GM19438 (cell line): ENCODE measurements around the gene NTSR2.
"Not testable (repeated sequence)": the region's sequence is repeated elsewhere in the genome, so short reads cannot be mapped to it uniquely, and the experiment has no call there.

Experiments
- ATAC-seq: cut with Tn5 transposase; IDR thresholded peaks from one replicate; pipeline ENCODE4 v1.9.1; 2021; ENCODE audit warnings: low read depth; ENCODE audit not compliant: unreplicated experiment

The NTSR2 gene

DNA sequence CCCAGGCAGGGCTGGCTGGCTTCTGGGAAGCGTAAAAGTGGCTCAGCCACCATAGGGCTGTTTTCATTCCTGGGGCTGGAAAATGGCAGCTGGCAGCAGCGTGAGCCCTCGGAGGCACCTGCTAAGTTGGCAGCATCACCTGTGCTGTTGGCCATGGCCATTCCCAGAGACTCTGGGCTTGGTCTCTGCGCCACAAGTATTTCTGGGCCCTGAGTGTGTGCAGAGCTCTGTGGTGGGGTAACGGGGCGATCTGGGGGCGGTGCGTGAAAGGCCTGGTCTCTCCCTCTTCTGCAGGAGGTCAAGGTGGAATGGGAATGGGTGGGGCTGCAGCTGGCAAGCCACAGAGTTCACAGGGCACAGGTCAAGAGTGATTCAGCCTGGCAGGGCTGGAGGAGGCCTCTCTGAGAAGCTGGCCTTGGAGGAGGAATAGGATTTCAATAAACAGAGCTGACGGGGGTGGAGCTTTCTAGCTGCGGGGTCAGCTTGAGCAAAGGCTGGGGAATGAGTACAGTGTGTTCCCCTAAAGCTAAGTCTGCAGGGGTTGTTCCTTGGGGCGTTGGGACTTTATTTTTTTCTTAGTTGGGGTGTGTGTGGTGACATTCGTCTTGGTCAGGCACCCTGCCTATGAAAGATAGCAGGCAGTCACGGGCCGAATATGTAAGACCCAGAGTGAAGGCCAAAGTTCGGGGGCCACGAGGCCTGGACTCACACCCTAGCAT is 10.3 kb upstream of the NTSR2 start:
- no peak for ATAC-seq

DNA sequence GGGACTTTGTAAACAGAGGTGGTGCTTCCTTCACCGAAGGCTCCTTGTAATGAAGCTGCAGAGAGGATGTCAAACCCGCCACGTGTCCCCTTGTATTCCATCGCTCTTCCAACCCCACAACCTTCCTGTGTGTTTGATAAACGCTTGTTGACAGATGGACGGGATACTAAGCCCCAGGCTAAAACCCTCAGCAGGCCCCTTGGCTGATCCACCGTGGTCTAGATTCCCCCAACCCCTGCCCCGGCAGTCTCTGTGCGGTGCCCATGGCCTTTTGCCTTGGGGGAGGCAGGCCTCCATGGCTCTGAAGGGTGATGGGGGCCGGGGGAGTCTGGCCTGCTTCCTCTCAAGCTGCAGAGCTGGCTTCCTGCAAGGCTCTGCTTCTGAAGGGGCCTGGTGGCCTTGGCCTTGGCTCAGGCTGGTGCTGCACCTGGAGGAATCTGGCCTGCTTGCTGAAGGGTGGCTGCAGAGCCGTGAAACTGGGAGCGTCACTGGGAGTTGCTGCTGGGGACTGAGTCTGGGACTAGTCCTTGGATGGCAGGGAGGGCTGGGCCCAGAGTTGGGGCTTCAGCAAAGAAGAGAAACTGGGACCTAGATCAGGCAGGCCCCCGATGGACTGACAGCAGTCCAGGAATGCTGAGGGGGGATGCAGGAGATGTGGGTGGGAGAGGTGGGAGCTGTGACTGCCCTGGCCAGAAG is 9.6 kb upstream of the NTSR2 start:
- ATAC-seq: no peak

DNA sequence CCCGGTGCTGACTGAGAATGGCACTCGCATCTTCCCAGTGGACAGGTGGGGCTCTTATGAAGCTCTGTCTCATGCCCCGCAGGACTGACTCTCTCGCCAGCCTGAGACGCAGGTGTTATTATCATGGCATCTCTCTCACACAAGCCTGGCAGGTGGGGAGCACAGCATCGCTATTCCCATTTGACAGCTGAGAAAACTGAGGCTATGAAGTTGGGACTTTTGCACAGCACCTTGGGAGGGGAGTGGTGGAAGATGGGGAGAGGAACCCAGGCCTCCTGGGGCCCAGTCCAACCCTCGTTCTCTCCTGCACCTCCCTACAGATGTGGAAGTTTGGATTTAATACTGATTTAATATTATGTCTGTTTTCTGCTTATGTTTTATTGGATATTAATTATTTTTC is 9.0 kb upstream of the NTSR2 start:
- ATAC-seq: no peak

DNA sequence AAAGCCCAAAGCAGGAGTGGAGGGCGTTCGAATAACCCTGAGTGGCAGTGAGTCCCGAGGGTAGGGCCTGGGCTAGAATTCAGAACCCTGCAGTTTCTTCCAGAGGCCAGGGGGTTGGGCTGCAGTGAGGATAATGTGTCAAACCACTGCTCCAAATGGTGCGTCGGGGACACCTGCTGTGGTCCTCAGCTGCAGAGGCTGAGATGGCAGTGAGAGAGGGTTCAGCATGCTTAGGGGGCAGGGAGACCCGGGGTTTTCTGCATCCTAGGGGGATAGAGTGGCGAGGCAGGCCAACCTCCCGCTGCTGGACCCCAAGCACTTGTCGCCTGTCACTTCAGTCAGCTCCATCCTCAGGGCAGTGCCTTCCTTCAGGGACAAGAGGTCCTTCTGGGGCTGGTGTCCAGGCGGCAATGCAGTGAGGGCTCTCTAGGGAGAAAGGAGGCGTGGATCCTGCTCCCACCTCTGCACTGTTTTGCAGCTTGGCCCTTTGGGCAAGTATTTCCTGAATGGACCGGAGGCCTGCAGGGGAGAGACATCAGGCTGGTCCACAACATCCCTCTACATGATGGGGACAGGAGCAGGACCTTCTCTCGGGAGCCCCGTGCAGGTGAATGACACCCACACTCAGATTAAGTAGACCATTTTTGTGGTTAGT is 8.4 kb upstream of the NTSR2 start:
- ATAC-seq: no peak

DNA sequence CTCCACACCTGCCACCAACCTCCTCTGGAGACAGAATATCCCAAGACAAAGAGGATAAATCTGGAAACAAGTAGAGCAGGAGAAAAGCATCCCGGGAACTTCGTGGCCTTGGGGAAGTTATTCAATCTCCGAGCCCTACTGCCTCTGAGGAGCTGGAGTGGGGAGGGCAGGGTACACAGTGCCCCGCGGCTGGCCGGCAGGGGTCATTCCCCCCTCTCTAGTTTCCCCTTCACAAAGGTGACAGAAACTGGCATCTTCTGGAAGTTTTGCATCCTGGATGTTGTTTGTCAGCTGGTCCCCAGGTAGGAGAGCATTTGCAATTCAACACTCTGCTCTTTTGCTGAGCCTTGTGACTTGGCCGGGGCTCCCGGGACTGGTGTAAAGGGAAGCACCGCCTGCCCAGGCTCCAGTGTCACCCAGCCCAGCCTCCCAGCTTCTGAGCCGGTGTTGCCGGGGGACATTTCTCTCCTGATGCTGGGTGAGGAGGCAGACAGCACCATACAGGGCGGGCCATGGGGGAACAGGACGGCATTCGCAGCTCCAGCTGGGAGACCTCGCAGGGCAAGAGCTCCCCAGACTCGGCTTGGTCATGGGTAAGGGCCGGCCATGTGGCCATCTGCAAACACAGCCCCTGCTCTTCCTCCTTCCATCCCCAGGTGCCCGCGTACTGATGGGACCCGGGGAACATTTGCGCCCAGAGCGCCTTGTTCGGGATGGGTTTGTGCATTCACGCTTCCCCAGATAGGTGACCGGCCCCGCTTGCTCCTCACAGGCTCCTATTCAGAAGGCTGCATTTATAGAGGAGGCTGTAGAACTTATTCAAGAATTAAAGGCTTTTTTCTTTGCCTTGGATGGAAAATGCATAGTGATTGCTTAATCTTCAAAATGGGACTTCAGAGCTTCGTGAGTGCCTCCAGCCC is 7.4 kb upstream of the NTSR2 start:
- ATAC-seq: no peak

DNA sequence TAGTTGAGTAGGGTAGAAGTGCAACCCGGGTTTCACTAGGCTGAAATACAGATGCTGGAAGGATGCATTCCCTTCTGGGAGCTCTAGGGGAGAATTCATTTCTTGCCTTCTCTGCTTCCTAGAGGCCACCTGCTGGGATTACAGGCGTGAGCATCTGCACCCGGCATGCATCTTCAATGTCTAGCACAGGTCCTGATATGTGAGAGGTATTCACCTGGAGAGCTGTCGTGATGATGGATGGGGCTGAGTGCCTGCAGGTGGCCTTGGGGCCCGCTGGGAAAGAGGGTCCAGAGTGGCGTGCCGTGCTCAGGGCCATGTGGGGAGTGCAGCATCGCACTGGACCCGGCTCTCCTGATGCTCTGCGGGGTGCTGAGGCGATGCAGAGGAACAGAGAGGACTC is 6.6 kb upstream of the NTSR2 start:
- no peak for ATAC-seq

DNA sequence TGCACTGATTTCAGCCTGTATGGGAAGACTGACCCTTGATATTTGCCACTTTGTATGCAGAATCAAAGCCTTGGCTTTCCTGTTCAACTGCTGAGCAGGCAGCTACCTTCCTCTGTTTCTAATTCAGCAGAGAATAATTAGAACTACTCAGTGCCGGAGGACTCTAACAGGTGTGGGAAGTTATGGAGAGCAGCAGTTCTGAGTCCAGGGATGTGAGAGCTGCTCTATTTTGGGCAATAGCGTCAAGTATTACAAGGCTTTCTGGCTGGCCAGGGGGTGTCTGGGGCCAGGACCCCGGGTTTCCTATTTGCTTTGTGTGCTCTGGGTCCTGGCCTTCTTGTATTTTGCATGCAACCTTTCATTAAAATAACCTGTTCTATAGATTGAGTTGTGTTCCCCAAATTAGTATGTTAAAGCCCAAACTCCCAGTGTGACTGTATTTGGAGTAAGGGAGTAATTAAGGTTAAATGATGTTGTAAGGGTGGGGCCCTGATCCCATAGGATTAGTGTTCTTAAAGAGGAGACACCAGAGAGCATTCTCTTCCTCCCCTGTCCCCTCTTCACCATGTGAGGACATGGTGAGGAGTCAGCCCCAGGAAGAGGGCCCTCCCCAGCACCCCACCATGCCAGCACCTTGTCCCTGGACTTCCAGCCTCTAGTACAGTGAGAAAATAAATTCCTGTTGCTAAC is 5.6 kb upstream of the NTSR2 start:
- ATAC-seq: no peak

DNA sequence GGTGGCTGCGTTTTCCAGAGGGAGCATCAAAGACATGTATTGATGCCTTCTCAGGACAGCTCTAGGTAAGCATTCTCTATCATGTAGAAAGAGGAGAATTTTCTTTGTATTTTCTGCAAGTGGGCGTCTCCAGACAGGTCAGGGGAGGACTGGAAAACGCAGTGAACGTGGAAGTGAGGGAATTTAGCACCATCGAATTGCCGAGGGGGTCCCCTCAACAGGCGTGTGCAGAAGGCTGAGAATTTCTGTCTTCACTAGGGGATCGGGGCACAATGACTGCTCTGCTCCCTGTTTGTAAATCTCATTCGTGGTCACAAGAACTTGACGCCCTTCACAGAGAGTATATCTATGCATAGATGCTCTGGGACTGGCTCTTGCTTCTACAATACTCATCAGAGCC is 5.0 kb upstream of the NTSR2 start:
- ATAC-seq: no peak

DNA sequence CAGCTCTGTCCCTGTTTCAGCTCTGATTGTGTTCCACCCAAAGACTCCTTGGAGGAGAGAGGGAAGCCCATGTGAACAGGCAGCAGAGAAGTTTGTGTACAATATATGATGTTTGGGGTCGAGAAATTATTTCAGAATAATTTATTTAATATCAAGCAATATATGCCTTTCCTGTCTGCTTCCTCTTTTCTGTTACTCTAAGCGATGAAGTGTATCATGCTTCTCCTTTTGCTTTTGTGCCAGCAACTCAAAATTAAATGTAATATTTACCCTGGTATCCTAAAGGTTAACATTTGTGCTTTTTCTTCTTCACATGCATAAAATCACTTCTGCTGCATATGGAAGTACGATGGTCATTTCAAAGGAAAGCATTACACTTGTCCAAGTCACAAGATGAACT is 2.4 kb upstream of the NTSR2 start:
- ATAC-seq: no peak

DNA sequence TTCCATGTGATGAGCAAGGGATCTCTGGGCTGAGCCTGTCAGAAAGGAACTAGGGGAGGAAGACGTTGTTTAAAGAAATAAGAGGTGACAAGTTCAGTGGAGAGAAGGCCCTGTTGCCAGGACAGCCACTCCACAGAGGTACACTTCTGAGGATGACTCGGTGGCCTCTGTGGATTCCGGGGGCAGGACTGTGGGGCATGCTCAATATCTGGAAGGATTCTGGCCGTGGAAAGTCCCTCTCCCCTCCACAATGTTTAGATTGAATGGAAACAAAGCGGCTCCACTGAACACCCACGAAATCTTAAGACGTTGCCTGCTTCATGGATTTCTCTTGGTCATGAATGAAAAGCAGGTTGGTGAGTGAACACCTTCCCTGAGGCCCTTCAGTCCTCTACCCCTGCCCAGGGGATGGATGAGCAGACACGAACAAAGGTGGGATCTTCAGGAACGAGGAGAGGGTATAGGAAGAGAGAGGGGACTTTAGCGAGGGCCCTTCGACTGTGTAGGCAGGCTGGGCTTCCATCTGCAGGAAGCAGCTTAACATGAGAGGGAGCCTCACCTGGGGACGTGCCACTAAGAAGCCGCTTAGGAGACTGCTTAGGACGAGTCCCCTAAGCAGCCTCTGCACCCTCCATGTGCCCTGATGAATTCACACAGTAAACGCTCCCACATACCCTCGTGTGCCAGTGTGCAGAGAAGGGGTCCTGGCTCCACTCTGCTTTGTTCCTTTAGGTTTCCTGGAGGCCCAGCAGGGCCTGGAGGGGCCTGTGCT is 1.9 kb downstream of the NTSR2 start:
- ATAC-seq: no peak

DNA sequence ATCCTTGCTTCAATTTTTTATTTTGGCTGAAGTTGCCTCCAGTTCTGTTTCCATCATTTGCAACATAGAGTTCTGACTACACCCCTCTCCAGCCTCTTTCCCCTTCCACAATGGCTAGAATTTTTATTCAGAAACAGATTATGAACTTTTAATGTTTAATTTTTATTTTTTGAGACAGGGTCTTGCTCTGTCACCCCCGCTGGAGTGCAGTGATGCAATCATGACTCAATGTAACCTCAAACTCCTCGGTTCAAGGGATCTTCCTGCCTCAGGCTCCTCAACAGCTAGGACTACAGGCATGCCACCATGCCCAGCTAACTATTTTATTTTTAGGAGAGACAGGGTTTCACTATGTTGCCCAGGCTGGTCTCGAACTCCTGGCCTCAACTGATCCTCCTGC is 2.8 kb downstream of the NTSR2 start:
- no peak for ATAC-seq

DNA sequence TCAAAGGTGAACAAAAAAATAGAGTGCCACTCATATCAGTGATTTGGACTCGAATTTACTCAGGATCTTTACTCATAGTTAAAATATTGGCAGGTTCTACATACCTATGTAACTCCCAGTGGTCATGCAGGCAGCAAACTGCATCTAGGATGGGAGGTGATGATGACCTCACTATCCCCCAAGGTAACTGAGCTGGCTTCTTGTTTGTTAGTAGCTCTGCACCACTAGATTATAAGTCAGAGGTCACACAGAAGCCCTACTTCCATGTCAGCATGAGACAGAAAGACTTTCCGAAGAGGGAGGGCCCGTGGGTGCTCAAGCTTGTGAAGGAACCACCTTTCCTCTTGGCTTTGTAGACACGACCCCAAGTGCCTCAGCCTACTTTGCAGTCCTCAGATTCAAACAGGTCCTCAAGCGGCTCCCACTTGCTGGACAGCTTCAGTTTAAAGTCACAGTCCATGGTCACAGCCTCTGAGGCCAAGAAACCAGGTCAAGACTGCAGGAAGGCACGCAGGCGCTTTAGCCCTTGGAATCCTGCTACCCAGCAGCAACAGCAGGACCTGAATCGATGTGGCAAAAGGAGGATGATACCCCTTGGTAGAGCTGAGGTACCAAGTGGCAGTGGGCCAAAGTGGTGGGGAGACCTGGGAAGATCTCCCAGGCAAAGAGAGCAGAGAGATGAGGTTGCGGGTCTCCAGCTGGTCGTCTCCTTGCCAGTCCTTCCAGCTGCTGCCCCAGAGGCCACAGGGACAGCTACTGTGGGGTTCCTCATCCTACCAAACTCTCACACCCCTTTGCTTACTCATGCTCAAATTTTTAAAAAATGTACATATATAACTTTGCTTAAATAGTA is 4.3 kb downstream of the NTSR2 start:
- no peak for ATAC-seq

DNA sequence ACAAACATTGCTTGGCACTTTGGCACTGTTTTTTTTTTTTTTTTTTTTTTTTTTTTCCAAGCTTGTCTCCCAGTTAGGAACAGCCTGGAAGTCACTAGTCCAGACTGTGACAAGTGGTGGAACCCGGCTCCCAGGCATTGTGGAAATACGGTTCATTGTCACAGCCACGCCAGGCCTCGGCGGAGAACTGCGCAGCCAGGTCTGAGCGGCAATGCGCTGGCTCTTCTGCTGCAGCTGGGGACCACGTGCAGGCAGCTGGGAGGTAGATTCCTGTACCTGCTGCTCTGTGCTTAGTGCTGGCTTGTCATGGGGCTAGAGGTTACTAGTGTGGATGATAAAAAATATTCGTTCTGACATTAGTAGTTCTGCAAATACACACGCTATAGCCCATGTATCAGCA is 5.0 kb downstream of the NTSR2 start:
- no peak for ATAC-seq

DNA sequence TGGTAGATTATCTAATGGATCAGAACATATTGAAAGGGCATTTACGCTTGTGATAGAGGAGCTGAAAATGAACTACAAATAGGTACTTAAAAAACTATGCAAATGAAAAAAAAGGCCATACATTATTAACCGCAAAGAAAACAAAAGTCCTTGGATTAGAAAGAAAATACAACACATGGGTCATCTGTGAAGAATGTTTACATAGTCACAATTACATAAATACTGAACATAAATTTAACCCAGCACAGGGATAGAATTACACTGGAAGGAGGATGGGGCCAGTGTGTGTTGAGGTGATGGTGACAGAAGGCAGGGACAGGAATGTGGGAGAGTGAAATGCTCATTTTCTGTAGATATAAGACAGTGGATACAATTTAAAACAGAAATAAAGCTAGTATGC is 6.6 kb downstream of the NTSR2 start:
- ATAC-seq: no peak

DNA sequence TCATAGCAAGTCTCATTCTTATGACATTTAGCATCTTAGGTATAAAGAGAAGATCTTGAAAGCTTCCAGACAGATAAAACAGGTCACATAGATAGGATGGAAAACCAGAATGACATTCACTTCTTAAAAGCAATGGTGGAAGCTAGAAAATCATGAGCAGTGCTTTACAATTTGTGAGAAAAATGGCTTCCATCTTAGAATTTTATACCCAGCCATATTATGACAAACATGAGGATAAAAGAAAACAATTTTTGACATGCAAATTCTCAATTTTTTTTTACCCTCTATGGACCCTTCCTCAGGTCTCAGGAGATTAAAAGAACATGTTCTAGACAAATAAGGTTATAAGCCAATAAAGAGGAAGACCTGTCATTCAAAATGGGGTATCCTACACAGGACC is 7.1 kb downstream of the NTSR2 start:
- no peak for ATAC-seq

DNA sequence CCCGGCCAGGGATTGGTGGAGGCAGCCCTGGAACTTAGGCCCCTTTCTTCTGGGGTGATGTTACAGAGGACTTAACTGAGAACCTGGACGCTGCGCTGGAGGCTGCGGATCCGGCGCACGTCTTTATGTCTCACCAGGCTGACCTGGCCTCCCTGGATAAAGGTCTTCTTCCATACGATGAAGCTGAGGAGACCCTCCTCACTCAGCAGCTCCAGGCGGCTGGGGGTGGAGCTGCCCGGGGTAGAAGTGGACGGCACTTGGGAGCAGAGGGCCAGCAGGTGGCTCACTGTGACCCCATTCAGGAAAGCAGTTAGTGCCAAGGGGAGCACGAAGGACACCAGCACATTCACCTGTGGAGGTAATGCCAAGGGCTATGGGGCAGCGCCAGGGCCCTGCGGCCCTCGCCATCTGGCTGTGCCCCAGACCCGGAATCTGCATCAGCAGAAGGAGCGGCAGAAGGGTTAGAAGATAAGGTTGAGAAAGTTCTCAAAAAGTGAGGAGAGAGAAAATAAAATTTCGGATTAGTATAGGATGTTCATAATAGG is 8.0 kb downstream of the NTSR2 start:
- ATAC-seq: no peak

DNA sequence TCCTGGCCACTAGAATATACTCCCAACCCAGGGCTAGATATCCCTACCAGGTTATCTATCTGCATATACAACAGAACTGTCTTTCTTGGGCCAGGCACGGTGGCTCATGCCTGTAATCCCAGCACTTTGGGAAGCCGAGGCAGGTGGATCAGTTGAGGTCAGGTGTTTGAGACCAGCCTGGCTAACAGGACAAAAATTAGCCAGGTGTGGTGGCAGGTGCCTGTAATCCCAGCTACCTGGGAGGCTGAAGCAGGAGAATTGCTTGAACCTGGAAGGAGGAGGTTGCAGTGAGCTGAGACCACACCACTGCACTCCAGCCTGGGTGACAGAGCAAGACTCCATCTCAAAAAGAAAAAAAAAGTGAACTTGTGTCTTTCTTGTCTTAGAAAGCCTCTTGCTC is 9.6 kb downstream of the NTSR2 start:
- not testable (repeated sequence) for ATAC-seq

DNA sequence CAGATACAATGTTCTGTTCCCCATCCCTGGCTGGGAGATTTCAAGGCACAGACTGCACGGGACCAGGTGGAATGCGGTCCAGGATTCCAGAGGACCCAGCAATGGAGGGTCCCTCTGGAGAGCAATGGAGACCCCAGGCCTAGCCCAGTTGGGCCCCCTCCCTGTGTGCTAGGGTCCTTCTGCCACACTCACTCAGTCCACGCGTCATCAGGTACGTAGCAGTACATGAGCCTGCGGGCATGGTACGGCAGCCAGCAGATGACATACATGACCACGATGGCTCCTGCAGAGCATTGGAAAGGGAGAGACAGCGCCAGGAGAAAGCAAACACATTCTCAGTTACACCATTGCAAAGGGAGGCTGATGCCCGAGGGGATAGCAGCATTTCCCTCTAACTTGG is 10.1 kb downstream of the NTSR2 start:
- no peak for ATAC-seq

DNA sequence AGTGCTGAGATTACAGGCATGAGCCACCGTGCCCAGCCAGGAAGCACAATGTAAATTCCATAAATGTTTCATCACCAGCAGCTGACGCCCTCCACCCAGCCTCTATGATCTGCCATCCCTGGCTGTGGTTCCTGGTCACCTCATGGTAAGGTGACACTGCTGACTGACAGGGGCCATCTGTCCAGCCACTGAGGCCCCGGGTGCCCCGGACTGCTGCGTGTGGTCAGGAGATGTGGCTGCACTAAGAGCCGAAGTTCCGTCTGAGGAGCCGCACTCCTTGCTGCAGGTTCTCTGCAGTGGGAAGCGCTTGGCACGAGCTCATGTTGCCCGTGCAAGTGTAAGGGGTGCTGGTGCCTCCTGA is 10.9 kb downstream of the NTSR2 start:
- no peak for ATAC-seq
